ENCODE measurements around the gene METTL26. TPM values are rescaled to one million over a fixed set of nuclear protein-coding genes. Genes with fewer than 3 reads are reported as not detected.

The METTL26 gene
- total and polyA plus RNA-seq, 2 of the 8 experiments (the other 6 are each of a cell fraction or from before 2014, with no cell fraction given): 100 to 186 TPM

DNA sequence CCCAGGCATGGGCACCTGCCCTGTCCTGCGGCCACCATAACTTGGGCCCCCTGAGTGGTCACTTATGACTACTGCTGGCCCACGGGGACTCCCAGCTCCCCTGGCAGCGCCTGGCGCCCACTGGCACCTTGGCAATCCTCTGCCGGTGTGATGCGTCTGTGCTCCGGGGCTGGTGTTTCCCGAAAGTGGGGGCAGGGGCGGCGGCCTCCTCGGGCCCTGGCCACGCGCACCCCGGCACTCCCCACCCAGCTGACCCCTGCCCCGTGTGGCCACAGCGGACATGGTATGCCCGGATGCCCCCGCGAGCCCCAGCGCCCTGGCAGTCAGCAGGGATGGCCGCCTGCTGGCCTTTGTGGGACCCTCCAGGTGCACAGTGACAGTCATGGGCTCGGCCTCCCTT is 21.4 kb upstream of the METTL26 start:
- peaks cover 0 to 2% of the 10 kb centered on the region in 2 experiments for H4K20me1 ChIP-seq (replicated peaks in 1 of 2; ENCODE audit: control insufficient read depth in 1 of 2, insufficient read depth in 2 of 2, low read length in 2 of 2)
- ChIA-PET CTCF (ENCODE audit: partially characterized antibody) (interaction anchor here (0.6 to 2.2 kb wide), 5 partner anchors 10 to 723 kb away, joined by 3 to 9 read pairs (median 4); no protein-coding TSS in a partner anchor), POLR2A (ENCODE audit: partially characterized antibody) (interaction anchor here (0.6 to 17.4 kb wide), 4 partner anchors 8 to 242 kb away, joined by 3 to 214 read pairs (median 3); partner anchors contain the start of genes JMJD8, RHBDL1, RHOT2 and STUB1)
- no peaks in the 10 kb centered on the region for H3K79me1 ChIP-seq (ENCODE audit: low read depth, low read length)
- no peak overlapping the region for H2BK12ac ChIP-seq (ENCODE audit: low read depth, low read length)
- FAIRE-seq: no peak
- no peak overlapping the region for H3K4me3 ChIP-seq (ENCODE audit: extremely low read depth in 1 of 4, insufficient read depth in 2 of 4, low read depth in 3 of 4, low read length in 4 of 4)
- no peak overlapping the region for H3K14ac ChIP-seq (ENCODE audit: insufficient read length)
- H3K27me3 ChIP-seq (replicated peaks in 1 of 4; ENCODE audit: control insufficient read depth in 3 of 4, extremely low read depth in 1 of 4, insufficient read depth in 3 of 4, low read length in 3 of 4): no peaks in the 10 kb centered on the region
- no peaks in the 10 kb centered on the region for H3K79me2 ChIP-seq (ENCODE audit: control insufficient read depth in 1 of 2, insufficient read depth in 2 of 2, low read length in 2 of 2)
- no peak overlapping the region for H2AFZ ChIP-seq (ENCODE audit: low read length)
- H3K56ac ChIP-seq (replicated peaks; ENCODE audit: insufficient read length, low read depth, low read length): no peak overlapping the region
- no peak overlapping the region for H2BK20ac ChIP-seq (ENCODE audit: low read length)
- no peak overlapping the region for H3K9ac ChIP-seq (replicated peaks in 1 of 4; ENCODE audit: extremely low read depth in 1 of 4, low read depth in 3 of 4, low read length in 3 of 4)
- no peak overlapping the region for H2BK5ac ChIP-seq (ENCODE audit: low read depth, low read length)
- 95% methylated on average over 10 of the region's 22 CpGs; no CpG with 5 or more reads in 1 of the 2 experiments for WGBS, 2 experiments (ENCODE audit: extremely low coverage in 1 of 2, insufficient coverage in 1 of 2, insufficient read length in 1 of 2, insufficient replicate concordance in 2 of 2, low coverage in 1 of 2, low lambda C conversion rate in 2 of 2, missing lambda C conversion rate in 1 of 2)
- H3K36me3 ChIP-seq (ENCODE audit: control insufficient read depth in 2 of 4, insufficient read depth in 4 of 4, low read length in 3 of 4): peaks cover 0 to 40% (median 2%) of the 10 kb centered on the region in 4 experiments; a peak in 3 of 8 replicates
- H3K4ac ChIP-seq (replicated peaks; ENCODE audit: insufficient read length, low read depth, low read length): no peak overlapping the region
- H3K4me2 ChIP-seq (ENCODE audit: insufficient read depth in 1 of 2, low read depth in 2 of 2, low read length in 2 of 2): no peak overlapping the region
- H2AK5ac ChIP-seq (ENCODE audit: low read depth, low read length): no peak overlapping the region
- peaks cover 0 to 8% (median 1%) of the 10 kb centered on the region in 4 experiments; a peak in 4 of 7 replicates for H3K4me1 ChIP-seq (replicated peaks in 1 of 4; ENCODE audit: control insufficient read depth in 3 of 4, insufficient read depth in 4 of 4, low read length in 3 of 4)
- no peak overlapping the region for H3K27ac ChIP-seq (ENCODE audit: low read depth, low read length)
- no peak overlapping the region for H3K18ac ChIP-seq (ENCODE audit: extremely low read depth, low read length)
- TF ChIP-seq TAF7 (optimal IDR thresholded peaks at IDR 0.05; ENCODE audit: borderline replicate concordance, low read depth, low read length) (no peak), POU5F1 (IDR thresholded peaks at IDR 0.05; ENCODE audit: low read depth, low read length) (no peak), RAD21 (IDR thresholded peaks at IDR 0.05 in 1 of 2, conservative IDR thresholded peaks at IDR 0.05 in 1 of 2; ENCODE audit: low read depth in 2 of 2, low read length in 2 of 2) (no peak), SIX5 (IDR thresholded peaks at IDR 0.05; ENCODE audit: low read depth, low read length) (no peak)
- TF ChIP-seq, protein P1, sequence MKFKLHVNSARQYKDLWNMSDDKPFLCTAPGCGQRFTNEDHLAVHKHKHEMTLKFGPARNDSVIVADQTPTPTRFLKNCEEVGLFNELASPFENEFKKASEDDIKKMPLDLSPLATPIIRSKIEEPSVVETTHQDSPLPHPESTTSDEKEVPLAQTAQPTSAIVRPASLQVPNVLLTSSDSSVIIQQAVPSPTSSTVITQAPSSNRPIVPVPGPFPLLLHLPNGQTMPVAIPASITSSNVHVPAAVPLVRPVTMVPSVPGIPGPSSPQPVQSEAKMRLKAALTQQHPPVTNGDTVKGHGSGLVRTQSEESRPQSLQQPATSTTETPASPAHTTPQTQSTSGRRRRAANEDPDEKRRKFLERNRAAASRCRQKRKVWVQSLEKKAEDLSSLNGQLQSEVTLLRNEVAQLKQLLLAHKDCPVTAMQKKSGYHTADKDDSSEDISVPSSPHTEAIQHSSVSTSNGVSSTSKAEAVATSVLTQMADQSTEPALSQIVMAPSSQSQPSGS (IDR thresholded peaks at IDR 0.05; ENCODE audit: low read length): no peak
- DNase-seq (ENCODE audit: low read depth in 1 of 2, low spot score in 2 of 2): no peak
- H2BK15ac ChIP-seq (ENCODE audit: low read length): no peak overlapping the region
- no peak overlapping the region for H2BK120ac ChIP-seq (replicated peaks; ENCODE audit: low read depth, low read length)
- H3K23ac ChIP-seq (ENCODE audit: insufficient read length): no peak overlapping the region
- H3K9me3 ChIP-seq (ENCODE audit: insufficient read depth in 2 of 2, low read depth in 1 of 2, low read length in 1 of 2): no peaks in the 10 kb centered on the region
- H4K5ac ChIP-seq (ENCODE audit: insufficient read length, low read depth, low read length): no peak overlapping the region
- H4K91ac ChIP-seq (replicated peaks; ENCODE audit: insufficient read length, low read length): no peak overlapping the region
- no peaks in the 10 kb centered on the region for H3K23me2 ChIP-seq (ENCODE audit: low read depth, low read length)
- H4K8ac ChIP-seq (ENCODE audit: extremely low read depth, insufficient read depth, low read length): no peak overlapping the region

Measured in H1 (cell line).